GM12878 (cell line): ENCODE measurements around the gene RECQL5.

ENCODE experiments used
- MXI1 ChIP-seq: fragments of 150-350 bp; IDR thresholded peaks from 2 replicates; pipeline ENCODE4 v1.6.1; 2011; ENCODE audit warnings: low read depth, mild to moderate bottlenecking, inconsistent platforms, low read length, improper control_type of control experiment
- POLR2A ChIP-seq: IDR thresholded peaks from 2 replicates; pipeline ENCODE4 v1.6.1; 2011; ENCODE audit warnings: low read depth, mild to moderate bottlenecking, low read length
- POLR2AphosphoS2 ChIP-seq: IDR thresholded peaks from 2 replicates; pipeline ENCODE4 v1.6.1; 2011; ENCODE audit warnings: low read depth, mild to moderate bottlenecking, low read length, improper control_type of control experiment, moderate library complexity
- RAD21 ChIP-seq: IDR thresholded peaks from 2 replicates; pipeline ENCODE4 v1.6.1; 2011; ENCODE audit warnings: mild to moderate bottlenecking, low read depth, low read length, moderate library complexity; ENCODE audit not compliant: insufficient read depth
- TF ChIP-seq, protein P1 (sequence below), 3 experiments: IDR thresholded peaks in 2 of 3; conservative IDR thresholded peaks in 1 of 3; 2 replicates each; pipeline ENCODE4 v1.5.1; 2011; ENCODE audit warnings: low read depth in 3 of 3, low read length in 3 of 3, mild to moderate bottlenecking in 3 of 3, control low read depth in 2 of 3, moderate library complexity in 2 of 3, inconsistent platforms in 1 of 3, mixed read lengths in 1 of 3; ENCODE audit not compliant: control insufficient read depth in 2 of 3, insufficient read depth in 1 of 3; ENCODE audit errors: extremely low read depth in 1 of 3
- TF ChIP-seq, protein P2 (sequence below): IDR thresholded peaks from 2 replicates; pipeline ENCODE4 v1.6.1; 2011; ENCODE audit warnings: low read depth, mild to moderate bottlenecking, low read length, moderate library complexity, borderline replicate concordance; ENCODE audit errors: extremely low read depth

DNA sequence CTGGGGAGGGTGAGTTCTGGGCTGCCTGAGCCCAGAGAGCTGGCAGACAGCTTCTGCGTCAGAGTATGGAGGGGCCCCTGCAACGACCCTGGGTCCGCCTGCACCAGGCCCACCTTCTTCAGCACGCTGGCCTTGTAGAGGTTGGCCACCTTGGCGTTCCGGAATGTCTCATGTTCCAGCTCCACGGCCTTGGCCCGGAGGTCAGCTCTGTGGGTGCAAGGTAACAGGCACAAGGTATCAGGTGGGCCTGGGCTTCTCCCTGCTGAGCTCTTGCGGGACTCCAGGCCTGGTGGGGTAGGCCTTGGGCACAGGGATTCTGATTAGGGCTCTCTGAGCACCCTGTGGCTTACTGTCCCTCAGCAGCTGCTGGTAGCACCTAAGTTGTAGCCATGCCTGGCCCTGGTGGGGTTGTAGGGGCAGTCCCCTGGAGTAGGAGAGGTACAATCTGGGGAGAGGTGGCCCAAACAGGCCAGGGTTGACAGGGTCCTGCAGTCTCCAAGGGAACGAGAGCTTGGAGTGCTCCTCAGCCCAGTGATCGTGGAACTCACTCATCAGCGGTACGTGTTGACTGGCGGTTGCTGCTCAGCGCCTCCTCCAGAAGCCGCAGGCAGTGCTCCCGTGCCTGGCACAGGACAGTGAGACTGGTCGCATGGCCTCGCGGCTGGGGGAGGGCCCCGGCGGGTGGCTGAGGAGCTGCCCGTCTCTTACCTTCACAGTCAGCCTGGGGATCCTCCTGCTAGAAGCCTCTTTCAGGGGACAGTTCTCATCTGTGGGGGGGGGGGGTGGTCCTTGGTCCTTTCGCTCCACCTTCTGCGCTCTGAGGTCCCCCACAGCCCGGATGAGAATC, 36.7 kb downstream of the RECQL5 start:
- TF ChIP-seq POLR2A (no peak), MXI1 (no peak), POLR2AphosphoS2 (no peak), RAD21 (no peak)
- TF ChIP-seq, protein P1, sequence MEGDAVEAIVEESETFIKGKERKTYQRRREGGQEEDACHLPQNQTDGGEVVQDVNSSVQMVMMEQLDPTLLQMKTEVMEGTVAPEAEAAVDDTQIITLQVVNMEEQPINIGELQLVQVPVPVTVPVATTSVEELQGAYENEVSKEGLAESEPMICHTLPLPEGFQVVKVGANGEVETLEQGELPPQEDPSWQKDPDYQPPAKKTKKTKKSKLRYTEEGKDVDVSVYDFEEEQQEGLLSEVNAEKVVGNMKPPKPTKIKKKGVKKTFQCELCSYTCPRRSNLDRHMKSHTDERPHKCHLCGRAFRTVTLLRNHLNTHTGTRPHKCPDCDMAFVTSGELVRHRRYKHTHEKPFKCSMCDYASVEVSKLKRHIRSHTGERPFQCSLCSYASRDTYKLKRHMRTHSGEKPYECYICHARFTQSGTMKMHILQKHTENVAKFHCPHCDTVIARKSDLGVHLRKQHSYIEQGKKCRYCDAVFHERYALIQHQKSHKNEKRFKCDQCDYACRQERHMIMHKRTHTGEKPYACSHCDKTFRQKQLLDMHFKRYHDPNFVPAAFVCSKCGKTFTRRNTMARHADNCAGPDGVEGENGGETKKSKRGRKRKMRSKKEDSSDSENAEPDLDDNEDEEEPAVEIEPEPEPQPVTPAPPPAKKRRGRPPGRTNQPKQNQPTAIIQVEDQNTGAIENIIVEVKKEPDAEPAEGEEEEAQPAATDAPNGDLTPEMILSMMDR (IDR thresholded peaks at IDR 0.05 in 2 of 3, conservative IDR thresholded peaks at IDR 0.05 in 1 of 3; ENCODE audit: control insufficient read depth in 2 of 3, extremely low read depth in 1 of 3, insufficient read depth in 1 of 3, low read depth in 3 of 3, low read length in 3 of 3), result no peak
- TF ChIP-seq, protein P2, sequence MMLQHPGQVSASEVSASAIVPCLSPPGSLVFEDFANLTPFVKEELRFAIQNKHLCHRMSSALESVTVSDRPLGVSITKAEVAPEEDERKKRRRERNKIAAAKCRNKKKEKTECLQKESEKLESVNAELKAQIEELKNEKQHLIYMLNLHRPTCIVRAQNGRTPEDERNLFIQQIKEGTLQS, result no peak
